H1 (cell line): ENCODE results near the gene SV2C. TPM values are rescaled to one million over a fixed set of nuclear protein-coding genes. Genes with fewer than 3 reads are reported as not detected.

Experiments used
- ASH2L ChIP-seq: fragments of 200-600, 300-600 bp; sonication (generic); IDR thresholded peaks from one replicate; pipeline ENCODE4 v1.7.1; 2017; ENCODE audit warnings: low read length
- polyA plus RNA-seq, 7 experiments: library from polyadenylated mRNA; depleted of rRNA in 3 of 7; stranded (reverse) in 5 of 7; unstranded in 2 of 7; fragments of >200 nt in 5 of 7; fragments of 200-250 nt in 2 of 7; gene quantifications; 1 replicate in 5 of 7; 2 replicates in 1 of 7; 4 replicates in 1 of 7; pipeline versions ENCODE4 v1.2.1 to v1.2.3, GENCODE V29; 2011 to 2013; ENCODE audit warnings: missing spikeins in 2 of 7, mixed read lengths in 2 of 7
- total RNA-seq: library from RNA; stranded (reverse); fragmentation: NEBNext Ultra II Directional; extraction: Animal tissue kit (Norgen Biotek cat#: 25700); gene quantifications from 2 replicates; pipeline ENCODE4 v1.2.1, GENCODE V29; 2021

SV2C gene
- total and polyA plus RNA-seq, 2 of the 8 experiments (the other 6 are each of a cell fraction or from before 2014, with no cell fraction given), result 0.08 to 0.24 TPM

DNA sequence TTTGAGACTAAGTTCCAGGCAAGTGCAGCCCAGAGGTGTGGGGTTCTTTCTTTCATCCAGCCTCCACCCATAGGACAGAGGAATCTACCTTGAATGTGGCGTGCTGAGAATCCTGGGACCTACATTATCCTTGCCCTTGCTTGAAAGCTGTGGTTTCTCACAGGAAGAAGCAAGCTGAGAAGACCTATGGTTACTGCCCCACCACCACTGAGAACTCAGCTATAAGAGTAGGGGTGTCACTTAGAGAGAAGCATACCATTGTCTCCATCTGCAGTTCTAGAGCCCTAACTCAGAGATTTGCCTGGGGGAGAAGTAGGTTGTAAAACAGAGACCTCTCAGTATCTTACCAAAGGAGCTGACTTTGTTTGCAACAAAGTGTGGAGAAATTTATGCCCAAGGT lies 72.4 kb downstream of the SV2C start (continued):
- no peak for TF ChIP-seq ASH2L
